IMR-90 (cell line): Measurements from ENCODE around the gene LRRC56.

Experiments
- FOS ChIP-seq: fragments of 150-350 bp; IDR thresholded peaks from 2 replicates; pipeline ENCODE4 v1.6.1; 2016; ENCODE audit warnings: low read depth, low read length
- MAFK ChIP-seq: IDR thresholded peaks from 2 replicates; pipeline ENCODE4 v1.6.1; 2012; ENCODE audit warnings: low read depth, low read length, improper control_type of control experiment
- MXI1 ChIP-seq: IDR thresholded peaks from 2 replicates; pipeline ENCODE4 v1.6.1; 2012; ENCODE audit warnings: low read depth, mild to moderate bottlenecking, low read length, moderate library complexity, borderline replicate concordance
- NFE2L2 ChIP-seq: fragments of 150-350 bp; IDR thresholded peaks from 2 replicates; pipeline ENCODE4 v1.6.1; 2016; ENCODE audit warnings: low read depth, mild to moderate bottlenecking, low read length
- POLR2A ChIP-seq: IDR thresholded peaks from 2 replicates; pipeline ENCODE4 v1.6.1; 2012; ENCODE audit warnings: mild to moderate bottlenecking, low read depth, low read length
- USF2 ChIP-seq: fragments of 150-350 bp; IDR thresholded peaks from 2 replicates; pipeline ENCODE4 v1.6.1; 2017; ENCODE audit warnings: mild to moderate bottlenecking, antibody characterized with exemption, low read length, low read depth
- TF ChIP-seq, protein P1 (sequence below): conservative IDR thresholded peaks from 2 replicates; pipeline ENCODE4 v1.5.1; 2012; ENCODE audit warnings: mild to moderate bottlenecking, low read depth, low read length, improper control_type of control experiment

- TF ChIP-seq POLR2A (no peak), MAFK (no peak), FOS (no peak), NFE2L2 (no peak), USF2 (no peak), MXI1 (no peak)
- TF ChIP-seq, protein P1, sequence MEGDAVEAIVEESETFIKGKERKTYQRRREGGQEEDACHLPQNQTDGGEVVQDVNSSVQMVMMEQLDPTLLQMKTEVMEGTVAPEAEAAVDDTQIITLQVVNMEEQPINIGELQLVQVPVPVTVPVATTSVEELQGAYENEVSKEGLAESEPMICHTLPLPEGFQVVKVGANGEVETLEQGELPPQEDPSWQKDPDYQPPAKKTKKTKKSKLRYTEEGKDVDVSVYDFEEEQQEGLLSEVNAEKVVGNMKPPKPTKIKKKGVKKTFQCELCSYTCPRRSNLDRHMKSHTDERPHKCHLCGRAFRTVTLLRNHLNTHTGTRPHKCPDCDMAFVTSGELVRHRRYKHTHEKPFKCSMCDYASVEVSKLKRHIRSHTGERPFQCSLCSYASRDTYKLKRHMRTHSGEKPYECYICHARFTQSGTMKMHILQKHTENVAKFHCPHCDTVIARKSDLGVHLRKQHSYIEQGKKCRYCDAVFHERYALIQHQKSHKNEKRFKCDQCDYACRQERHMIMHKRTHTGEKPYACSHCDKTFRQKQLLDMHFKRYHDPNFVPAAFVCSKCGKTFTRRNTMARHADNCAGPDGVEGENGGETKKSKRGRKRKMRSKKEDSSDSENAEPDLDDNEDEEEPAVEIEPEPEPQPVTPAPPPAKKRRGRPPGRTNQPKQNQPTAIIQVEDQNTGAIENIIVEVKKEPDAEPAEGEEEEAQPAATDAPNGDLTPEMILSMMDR: no peak
Measured at GRCh38 chr11:593347-593746, 56.0 kb downstream of the LRRC56 start.
